22Rv1 (cell line): ENCODE measurements around the gene ZC3H12C.

Experiments
- ZFX ChIP-seq: fragments of 450-650 bp; IDR thresholded peaks from 2 replicates; pipeline ENCODE4 v1.6.1; 2017; ENCODE audit warnings: antibody characterized with exemption, borderline replicate concordance
- TF ChIP-seq, protein P1 (sequence below): fragments of 450-650 bp; IDR thresholded peaks from 2 replicates; pipeline ENCODE4 v1.5.1; 2017; ENCODE audit warnings: mild to moderate bottlenecking

DNA sequence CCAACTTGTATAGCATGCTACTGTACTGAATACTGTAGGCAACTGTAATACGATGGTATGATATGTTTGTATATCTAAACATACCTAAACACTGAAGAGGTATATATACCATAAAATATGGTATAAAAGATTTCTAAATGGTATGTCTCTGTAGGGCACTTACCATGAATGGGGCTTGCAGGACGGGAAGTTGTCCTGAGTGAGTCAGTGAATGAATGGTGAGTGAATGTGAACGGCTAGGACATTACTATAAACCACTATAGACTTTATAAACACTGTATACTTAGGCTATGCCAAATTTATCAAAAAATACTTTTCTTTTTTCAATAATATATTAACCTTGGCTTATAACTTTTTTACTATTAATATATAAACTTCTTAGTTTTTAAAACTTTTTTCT is 66.8 kb downstream of the ZC3H12C start:
- TF ChIP-seq, protein P1, sequence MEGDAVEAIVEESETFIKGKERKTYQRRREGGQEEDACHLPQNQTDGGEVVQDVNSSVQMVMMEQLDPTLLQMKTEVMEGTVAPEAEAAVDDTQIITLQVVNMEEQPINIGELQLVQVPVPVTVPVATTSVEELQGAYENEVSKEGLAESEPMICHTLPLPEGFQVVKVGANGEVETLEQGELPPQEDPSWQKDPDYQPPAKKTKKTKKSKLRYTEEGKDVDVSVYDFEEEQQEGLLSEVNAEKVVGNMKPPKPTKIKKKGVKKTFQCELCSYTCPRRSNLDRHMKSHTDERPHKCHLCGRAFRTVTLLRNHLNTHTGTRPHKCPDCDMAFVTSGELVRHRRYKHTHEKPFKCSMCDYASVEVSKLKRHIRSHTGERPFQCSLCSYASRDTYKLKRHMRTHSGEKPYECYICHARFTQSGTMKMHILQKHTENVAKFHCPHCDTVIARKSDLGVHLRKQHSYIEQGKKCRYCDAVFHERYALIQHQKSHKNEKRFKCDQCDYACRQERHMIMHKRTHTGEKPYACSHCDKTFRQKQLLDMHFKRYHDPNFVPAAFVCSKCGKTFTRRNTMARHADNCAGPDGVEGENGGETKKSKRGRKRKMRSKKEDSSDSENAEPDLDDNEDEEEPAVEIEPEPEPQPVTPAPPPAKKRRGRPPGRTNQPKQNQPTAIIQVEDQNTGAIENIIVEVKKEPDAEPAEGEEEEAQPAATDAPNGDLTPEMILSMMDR, result no peak
- no peak for TF ChIP-seq ZFX
